GM19328 (cell line): ENCODE measurements around the gene BTG2.
"Not testable (repeated sequence)": the region's sequence is repeated elsewhere in the genome, so short reads cannot be mapped to it uniquely, and the experiment has no call there.

Source experiments
- ATAC-seq: cut with Tn5 transposase; IDR thresholded peaks from one replicate; pipeline ENCODE4 v1.9.1; 2021; ENCODE audit warnings: mild to moderate bottlenecking, moderate library complexity; ENCODE audit not compliant: unreplicated experiment

BTG2 gene

GRCh38 chr1:203291201-203292096 lies 13.9 kb upstream of the BTG2 start:
- ATAC-seq = no peak

DNA sequence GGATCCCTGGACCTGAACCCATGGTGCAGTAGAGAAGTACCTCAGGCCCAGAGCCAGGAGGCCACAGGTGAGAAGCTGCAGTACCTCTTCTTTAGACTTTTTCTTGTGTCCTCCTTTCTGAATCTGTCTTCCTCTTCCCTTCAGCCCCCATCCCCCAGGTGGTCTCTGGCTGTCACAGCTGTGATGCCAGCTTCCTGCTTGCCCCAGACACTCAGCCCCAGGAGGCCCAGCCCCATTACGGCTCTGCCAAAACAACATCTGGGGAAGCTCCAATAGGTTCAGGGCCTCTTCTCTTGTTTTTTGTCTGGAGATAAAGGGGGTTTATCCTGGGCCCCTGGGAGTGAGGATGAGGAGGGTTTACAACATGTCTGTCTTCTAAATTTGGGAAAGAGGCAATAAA lies 9.5 kb upstream of the BTG2 start:
- no peak for ATAC-seq

- no peak for ATAC-seq
These were observed 8.8 kb upstream of the BTG2 start for GRCh38 chr1:203296460-203297073.

DNA sequence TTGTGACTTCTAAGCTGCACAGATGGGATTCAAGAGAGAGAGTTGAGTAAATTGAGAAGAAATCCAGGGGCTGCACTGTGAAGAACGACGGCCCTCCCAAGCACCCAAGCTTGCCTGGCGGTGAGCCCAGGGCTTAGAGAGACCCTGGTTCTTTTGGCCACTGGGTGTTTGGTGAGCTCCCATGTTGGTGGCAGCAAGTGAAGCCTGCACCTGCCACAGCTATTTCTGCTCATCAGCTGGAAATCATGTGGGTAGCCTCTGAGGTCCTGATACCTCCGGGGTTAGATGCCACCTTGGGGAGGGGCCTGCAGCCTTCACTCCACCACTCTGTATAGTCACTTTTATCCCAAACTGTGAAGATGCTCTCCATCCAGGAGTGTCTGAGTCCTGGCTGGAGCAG lies 6.2 kb upstream of the BTG2 start:
- no peak for ATAC-seq

- not testable (repeated sequence) for ATAC-seq
These were observed 5.4 kb upstream of the BTG2 start for GRCh38 chr1:203299719-203300429.

DNA sequence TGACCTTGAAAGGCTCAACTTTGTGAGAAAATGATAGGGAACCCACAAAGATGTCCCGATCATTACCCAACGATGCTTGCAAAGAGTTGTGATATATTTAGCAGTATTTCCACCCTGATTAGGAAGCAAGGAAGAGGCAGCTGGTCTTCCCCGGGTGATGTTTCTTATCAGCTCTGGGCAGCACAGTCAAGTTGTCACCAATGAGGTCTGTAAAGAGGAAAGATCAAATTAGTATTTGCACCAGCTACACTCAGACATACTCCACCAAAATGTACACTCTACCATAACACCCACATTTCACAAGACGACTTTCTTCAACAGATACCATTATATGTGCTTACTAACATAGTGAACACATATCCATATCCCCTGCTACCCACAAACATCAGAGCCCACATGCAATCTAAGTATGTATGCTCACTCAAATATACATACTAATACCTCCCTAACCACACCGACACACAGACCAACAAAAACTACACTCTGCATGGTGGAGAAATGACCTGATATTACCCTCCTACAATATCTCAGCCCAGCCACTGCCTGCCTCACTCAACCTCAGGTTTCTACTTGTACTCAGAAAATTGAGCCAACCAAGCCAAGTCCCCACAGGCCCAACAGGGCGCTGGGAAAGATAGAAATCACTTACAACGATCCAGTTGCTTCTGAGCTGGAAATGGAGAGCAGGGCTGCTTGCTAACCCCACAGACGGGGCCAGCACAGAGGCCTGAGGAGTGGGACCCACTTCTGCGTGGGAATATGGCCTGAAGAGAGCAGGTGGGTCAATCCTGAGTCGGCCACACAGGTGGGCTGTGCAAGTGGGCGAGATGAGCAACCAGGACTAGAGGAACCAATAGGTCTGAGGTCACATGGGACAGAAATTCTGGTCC lies 4.6 kb upstream of the BTG2 start:
- ATAC-seq = no peak

DNA sequence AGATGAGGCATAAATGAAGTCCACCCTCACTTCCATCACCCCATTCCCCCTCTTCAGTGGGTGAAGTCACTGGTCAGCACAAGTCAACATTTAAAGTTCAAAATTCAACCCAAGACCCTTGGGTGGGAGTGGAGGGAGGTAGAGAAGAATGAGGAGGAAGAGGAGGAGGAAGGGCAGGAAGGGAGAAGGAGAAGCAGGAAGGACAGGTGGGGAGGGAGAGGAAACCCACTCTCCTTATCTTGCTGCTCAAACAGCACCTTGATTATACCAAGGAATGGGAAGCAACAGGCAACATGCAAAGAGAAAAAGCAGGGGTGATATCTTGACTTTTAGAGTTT lies 4.0 kb upstream of the BTG2 start:
- no peak for ATAC-seq

DNA sequence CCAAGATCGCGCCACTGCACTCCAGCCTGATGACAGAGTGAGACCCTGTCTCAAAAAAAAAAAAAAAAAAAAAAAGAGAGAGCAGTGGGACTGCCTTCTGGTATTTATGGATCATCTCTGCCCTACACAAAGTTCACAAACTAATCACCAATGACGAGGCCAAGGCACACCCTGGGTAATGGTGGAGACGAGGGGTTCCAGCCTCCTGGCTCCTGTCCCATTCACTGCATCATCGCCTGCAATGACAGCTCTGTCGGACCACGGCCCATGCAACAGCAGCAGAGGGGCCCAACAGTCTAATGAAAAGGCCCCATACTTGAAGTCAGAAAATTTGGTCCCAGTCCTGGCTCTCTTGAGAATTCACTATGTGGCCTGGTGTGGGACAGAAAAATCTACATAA lies 2.9 kb upstream of the BTG2 start:
- no peak for ATAC-seq

- no peak for ATAC-seq
These were observed 2.4 kb upstream of the BTG2 start for GRCh38 chr1:203302894-203303293.

DNA sequence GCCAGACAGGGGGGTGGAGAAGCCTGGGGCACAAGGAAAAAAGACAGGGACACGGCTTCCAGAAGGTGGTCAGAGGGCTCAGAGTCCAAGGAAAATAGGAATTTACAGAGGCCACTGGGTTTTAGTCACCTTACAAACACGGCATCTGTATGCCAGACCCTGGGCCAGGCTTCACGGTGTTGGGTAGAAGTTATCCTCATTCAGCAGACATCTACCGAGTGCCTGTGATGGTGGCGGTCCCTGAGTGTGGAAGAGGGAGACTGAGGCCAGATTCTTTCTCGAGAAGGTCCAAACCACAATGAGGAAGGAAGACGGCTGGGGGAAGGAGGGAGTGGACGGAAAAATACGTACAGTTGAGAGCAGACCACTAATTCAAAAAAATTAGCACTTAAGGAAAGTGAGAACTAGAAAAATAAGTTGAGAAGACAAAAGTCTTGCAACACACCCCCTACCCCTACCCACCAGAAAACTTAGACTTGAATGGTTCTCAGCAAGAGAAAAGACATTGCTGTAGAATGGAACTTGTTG lies 864 bp upstream of the BTG2 start:
- no peak for ATAC-seq

GRCh38 chr1:203305809-203306088 lies 430 bp downstream of the BTG2 start:
- ATAC-seq = no peak

DNA sequence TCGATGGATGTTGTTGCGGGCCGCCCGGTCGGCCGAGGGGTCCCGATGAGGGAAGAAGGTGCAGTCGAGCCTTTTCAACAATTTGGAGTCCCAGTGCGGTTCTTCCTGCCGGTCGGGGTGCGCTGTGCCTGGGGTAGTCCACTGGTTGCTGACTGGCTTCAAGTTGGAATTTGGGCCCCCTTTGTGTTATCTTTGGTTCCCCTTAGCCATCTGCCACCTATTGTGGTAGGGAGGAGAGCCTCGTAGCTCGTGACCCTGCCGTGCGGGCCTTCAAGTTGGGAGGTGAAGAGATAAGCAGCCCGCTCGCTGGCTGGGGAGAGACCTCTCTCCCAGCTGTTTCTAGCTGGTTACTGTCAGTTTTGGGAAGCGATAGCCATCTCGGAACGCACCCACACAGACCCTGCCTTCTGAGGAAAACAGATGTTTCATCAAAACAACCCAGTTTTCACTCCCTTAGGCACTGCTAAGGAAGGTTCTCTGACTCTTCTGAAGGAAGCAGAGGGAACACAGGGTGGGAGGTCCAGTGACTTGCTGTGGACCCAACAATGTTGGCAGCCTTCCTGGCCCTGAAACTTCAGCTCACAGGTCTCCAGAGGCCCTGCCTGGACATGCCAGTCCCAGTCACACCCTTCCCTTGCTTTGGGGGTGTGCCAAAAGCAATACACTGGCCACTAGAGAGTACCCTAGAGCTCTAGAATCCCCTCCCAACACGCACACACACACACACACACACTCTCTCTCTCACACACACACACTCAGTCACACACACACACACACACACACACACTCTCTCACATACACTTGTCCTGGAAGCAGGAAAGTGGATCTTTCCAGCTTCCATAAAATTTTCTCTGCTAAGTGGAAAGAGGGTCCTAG lies 1.0 kb downstream of the BTG2 start:
- no peak for ATAC-seq

- ATAC-seq = no peak
These were observed 1.7 kb downstream of the BTG2 start for GRCh38 chr1:203306965-203307541.

- ATAC-seq = no peak
These were observed 2.4 kb downstream of the BTG2 start for GRCh38 chr1:203307641-203308126.

DNA sequence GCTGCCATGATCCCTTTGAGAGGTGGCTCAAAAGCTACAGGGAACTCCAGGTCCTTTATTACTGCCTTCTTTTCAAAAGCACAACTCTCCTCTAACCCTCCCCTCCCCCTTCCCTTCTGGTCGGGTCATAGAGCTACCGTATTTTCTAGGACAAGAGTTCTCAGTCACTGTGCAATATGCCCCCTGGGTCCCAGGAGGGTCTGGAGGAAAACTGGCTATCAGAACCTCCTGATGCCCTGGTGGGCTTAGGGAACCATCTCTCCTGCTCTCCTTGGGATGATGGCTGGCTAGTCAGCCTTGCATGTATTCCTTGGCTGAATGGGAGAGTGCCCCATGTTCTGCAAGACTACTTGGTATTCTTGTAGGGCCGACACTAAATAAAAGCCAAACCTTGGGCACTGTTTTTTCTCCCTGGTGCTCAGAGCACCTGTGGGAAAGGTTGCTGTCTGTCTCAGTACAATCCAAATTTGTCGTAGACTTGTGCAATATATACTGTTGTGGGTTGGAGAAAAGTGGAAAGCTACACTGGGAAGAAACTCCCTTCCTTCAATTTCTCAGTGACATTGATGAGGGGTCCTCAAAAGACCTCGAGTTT lies 3.1 kb downstream of the BTG2 start:
- no peak for ATAC-seq

DNA sequence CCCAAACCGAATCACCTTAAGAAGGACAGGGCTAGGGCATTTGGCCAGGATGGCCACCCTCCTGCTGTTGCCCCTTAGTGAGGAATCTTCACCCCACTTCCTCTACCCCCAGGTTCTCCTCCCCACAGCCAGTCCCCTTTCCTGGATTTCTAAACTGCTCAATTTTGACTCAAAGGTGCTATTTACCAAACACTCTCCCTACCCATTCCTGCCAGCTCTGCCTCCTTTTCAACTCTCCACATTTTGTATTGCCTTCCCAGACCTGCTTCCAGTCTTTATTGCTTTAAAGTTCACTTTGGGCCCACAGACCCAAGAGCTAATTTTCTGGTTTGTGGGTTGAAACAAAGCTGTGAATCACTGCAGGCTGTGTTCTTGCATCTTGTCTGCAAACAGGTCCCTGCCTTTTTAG lies 3.6 kb downstream of the BTG2 start:
- no peak for ATAC-seq

- no peak for ATAC-seq
These were observed 6.3 kb downstream of the BTG2 start for GRCh38 chr1:203311368-203312301.
